ENCODE data around the gene KAZALD1. TPM values are rescaled to one million over a fixed set of nuclear protein-coding genes. Genes with fewer than 3 reads are reported as not detected.

Gene KAZALD1
- total RNA-seq, 2 donors from 2014 or later, result not detected

DNA sequence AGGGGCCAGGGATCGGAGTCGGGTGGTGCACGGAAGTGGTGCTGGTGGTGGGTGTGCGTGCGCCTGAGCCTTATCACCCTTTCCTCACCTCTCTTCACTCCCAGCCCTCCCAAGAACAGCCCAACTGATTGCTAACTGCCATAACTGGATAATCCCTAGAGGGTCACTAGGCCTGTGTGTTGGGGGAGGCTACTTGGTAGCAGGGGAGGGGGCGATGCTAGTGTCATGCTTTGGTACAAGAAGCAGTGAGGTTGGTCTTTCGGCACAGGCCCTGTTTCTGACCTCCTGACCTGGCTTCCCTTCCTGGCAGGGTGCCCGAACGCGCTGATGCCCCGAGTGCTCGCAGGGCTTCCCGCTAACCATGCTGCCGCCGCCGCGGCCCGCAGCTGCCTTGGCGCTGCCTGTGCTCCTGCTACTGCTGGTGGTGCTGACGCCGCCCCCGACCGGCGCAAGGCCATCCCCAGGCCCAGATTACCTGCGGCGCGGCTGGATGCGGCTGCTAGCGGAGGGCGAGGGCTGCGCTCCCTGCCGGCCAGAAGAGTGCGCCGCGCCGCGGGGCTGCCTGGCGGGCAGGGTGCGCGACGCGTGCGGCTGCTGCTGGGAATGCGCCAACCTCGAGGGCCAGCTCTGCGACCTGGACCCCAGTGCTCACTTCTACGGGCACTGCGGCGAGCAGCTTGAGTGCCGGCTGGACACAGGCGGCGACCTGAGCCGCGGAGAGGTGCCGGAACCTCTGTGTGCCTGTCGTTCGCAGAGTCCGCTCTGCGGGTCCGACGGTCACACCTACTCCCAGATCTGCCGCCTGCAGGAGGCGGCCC is 652 bp downstream of the KAZALD1 start:
- H3K4me3 Mint-ChIP-seq, result peak overlapping the region; percentile 85
- no peaks in the 10 kb centered on the region for H3K36me3 Mint-ChIP-seq (ENCODE audit: low read depth)
- peak; percentile 37 to 52 (median 43) for DNase-seq
- peaks cover 29% of the 10 kb centered on the region for H3K27me3 Mint-ChIP-seq
- no peak overlapping the region for H3K27ac Mint-ChIP-seq
- peak; percentile 47 for ATAC-seq
- no peaks in the 10 kb centered on the region for H3K9me3 ChIP-seq (ENCODE audit: control insufficient read depth, low read length, poor library complexity, severe bottlenecking)
- H3K4me1 Mint-ChIP-seq, result peaks cover 26% of the 10 kb centered on the region

DNA sequence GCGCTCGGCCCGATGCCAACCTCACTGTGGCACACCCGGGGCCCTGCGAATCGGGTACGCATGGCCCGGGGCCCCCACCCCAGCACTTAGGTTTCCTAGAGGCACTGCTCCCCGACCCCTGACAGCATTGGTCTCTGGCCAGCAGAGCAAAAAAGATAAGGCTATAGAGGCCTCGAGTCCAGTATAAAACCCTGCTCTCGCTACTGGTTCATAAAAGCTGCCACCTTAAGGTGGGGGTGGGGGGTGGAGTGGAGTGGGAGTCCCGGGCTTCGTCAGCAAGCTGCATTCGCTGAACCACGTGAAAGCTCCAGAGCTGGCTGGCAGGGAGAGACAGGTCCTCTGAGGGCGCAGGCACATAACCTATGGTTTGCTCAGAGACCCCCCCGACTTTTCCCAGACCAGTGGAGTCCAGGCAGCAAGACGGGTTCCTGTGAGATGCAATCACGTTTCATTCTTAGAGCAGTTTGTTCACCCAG is 1.3 kb downstream of the KAZALD1 start:
- DNase-seq, result no peak

DNA sequence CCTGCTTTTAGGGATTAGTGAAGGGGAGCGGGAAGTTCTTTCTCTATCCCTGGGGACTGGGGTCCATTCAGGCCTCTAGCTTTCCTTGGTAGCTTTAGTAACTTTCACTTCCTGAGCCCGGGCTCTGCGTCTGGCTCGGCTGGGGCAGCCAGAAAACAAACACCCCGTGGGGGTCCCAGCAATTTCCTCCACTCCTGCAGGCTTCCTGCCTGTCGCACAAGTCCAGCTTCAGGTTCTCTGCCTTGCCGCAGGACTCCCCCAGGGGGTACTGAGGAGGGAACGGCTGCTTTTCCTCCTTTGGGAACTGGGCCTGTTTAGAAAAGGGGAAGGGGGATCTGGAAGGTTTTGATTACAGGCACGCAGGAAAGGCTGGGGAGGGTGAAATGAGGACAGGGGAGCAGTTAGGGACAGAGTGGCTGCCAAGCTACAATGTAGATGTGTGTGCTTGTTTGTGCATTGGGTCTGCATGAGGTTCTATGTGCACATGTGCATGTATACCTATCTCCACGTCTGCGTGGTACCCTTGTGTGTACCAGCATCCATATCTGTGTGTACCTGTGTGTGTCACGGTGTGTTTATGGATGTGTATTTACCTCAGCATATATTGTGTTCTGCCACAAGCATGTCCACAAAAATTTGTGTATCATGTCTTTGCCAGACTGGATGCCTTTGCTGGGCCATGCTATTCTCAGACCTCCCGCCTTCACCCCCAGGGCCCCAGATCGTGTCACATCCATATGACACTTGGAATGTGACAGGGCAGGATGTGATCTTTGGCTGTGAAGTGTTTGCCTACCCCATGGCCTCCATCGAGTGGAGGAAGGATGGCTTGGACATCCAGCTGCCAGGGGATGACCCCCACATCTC is 2.0 kb downstream of the KAZALD1 start:
- peaks cover 29% of the 10 kb centered on the region for H3K27me3 Mint-ChIP-seq
- DNase-seq (no peak), ATAC-seq (no peak)
- peaks cover 30% of the 10 kb centered on the region for H3K4me1 Mint-ChIP-seq
- no peaks in the 10 kb centered on the region for H3K9me3 ChIP-seq (ENCODE audit: control insufficient read depth, low read length, poor library complexity, severe bottlenecking)
- no peak overlapping the region for H3K27ac Mint-ChIP-seq
- peak overlapping the region; percentile 33 for H3K4me3 Mint-ChIP-seq
- no peaks in the 10 kb centered on the region for H3K36me3 Mint-ChIP-seq (ENCODE audit: low read depth)

More for the DNA sequence above, 1.3 kb downstream of the KAZALD1 start:
- peaks cover 30% of the 10 kb centered on the region for H3K4me1 Mint-ChIP-seq
- H3K27ac Mint-ChIP-seq, result no peak overlapping the region
- H3K9me3 ChIP-seq (ENCODE audit: control insufficient read depth, low read length, poor library complexity, severe bottlenecking), result no peaks in the 10 kb centered on the region
- H3K4me3 Mint-ChIP-seq, result no peak overlapping the region
- no peak for ATAC-seq
- peaks cover 29% of the 10 kb centered on the region for H3K27me3 Mint-ChIP-seq
- no peaks in the 10 kb centered on the region for H3K36me3 Mint-ChIP-seq (ENCODE audit: low read depth)

DNA sequence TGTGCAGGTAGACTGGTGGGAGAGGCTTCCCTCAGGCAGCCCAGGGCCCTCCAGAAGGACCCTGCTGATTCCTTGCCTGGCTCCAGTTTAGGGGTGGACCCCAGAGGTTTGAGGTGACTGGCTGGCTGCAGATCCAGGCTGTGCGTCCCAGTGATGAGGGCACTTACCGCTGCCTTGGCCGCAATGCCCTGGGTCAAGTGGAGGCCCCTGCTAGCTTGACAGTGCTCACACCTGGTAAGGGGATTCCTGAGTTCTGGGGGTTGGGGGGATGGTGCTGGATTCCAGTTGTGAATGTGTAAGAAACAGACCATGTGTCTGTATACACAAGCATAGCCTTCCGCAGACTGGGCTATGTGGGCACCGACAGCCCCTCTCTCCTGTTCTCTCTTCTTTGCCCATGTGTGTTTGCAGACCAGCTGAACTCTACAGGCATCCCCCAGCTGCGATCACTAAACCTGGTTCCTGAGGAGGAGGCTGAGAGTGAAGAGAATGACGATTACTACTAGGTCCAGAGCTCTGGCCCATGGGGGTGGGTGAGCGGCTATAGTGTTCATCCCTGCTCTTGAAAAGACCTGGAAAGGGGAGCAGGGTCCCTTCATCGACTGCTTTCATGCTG is 2.7 kb downstream of the KAZALD1 start:
- no peak overlapping the region for H3K4me3 Mint-ChIP-seq

DNA sequence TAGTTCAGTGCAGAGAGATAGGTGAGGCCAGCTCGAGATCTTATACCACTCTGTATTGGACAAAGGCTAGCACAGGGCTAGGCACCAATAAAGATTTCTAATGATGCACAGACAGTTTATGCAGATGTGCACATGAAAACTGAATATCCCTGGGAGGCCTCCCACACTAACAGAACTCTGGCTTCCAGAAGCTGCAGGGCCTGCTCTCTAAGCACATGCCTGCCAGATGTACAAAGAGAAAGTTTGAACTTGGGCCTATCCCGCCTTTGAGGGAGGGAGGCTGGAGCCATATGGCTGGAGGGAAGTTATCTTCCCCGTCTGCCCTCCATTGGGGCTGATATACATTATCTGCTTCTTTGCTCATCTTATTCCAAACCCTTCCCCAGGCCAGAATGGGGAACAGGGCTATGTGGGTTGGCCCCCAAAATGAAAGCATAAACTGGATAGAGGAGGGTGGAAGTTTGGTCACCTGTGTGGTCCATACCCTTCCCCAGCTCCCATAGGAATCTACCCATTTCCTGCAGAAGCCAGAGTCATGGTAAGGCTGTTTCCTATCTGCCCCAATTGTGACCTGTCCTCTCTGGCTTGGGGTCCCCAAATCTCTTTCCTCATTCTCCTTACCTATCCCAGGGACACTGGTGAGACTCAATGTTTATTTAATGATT is 3.8 kb downstream of the KAZALD1 start:
- Mint-ChIP-seq H3K4me1 (peaks cover 24% of the 10 kb centered on the region), H3K27ac (no peak overlapping the region), H3K4me3 (peak overlapping the region; percentile 88), H3K36me3 (ENCODE audit: low read depth) (no peaks in the 10 kb centered on the region), H3K27me3 (peaks cover 29% of the 10 kb centered on the region)
- no peak for DNase-seq
- no peak for ATAC-seq
- no peaks in the 10 kb centered on the region for H3K9me3 ChIP-seq (ENCODE audit: control insufficient read depth, low read length, poor library complexity, severe bottlenecking)

More for the DNA sequence above, 2.7 kb downstream of the KAZALD1 start:
- Mint-ChIP-seq H3K27me3 (peaks cover 29% of the 10 kb centered on the region), H3K4me1 (peaks cover 30% of the 10 kb centered on the region), H3K36me3 (ENCODE audit: low read depth) (no peaks in the 10 kb centered on the region), H3K27ac (no peak overlapping the region)
- ATAC-seq (no peak), DNase-seq (no peak)
- no peaks in the 10 kb centered on the region for H3K9me3 ChIP-seq (ENCODE audit: control insufficient read depth, low read length, poor library complexity, severe bottlenecking)

DNA sequence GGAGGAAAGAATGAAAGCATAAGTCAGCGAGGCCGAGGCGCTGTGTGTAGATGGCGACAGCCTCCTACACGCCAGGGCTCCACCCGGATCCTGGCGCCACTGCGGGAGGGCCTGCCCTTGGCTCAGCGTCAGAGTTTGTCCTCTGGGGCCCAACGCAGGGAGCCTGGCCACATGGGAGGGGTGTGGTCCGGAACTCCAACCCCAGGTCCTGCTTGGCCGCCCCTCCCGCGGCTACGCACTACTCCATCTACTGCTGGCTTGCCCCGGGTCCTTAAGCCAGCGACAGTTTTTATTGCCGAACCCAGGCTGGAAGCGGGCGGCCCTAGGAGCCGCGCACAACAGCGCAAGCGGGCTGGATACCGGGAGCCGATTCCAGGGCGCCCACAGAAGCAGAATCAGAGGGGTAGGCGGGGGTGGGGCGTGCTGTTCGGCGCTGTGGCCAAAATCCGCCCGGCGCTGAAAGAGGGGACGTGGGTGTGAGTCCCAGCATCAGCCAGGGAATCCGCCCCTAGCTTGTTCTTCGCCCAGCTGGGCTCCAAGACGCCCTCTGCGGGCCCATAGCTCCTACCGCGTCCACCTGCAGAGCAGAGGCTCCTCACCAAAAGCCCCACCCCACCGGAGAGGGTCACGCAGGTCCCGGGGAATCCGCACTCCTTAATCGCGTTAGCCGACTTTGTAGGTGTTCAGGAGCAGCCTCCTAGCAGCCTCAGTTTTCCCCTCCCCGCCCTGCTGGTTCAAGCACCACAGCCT is 4.5 kb downstream of the KAZALD1 start:
- DNase-seq, result peak; percentile 20 to 36 (median 36)
- peak overlapping the region; percentile 88 for H3K4me3 Mint-ChIP-seq
- H3K36me3 Mint-ChIP-seq (ENCODE audit: low read depth), result no peaks in the 10 kb centered on the region
- H3K27me3 Mint-ChIP-seq, result peaks cover 29% of the 10 kb centered on the region
- peak; percentile 61 for ATAC-seq
- H3K9me3 ChIP-seq (ENCODE audit: control insufficient read depth, low read length, poor library complexity, severe bottlenecking), result no peaks in the 10 kb centered on the region
- H3K4me1 Mint-ChIP-seq, result peaks cover 22% of the 10 kb centered on the region
- H3K27ac Mint-ChIP-seq, result no peak overlapping the region

DNA sequence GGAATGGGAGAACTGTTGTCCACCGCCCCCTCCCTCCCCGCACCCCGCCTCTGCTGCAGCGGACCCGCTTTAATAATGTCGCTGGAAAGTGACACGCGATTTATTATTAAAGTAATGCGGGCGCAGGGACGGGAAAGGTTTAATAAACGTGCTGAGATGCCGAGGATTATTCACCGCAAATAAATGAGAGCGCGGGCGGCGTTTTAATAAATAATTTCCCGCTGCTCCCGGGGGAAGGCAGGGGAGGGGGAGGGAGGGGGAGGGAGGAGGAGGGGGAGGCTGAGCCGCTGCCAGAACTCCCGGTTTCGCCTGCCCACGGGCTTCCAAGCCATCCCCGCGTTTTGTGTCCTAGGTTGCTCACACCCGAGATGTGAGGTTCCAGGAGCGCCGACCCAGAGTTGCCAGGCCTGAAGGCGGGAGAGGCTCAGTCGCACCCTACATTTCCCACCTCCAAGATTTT is 5.1 kb downstream of the KAZALD1 start:
- no peaks in the 10 kb centered on the region for H3K36me3 Mint-ChIP-seq (ENCODE audit: low read depth)
- peaks cover 20% of the 10 kb centered on the region for H3K4me1 Mint-ChIP-seq
- ATAC-seq, result no peak
- H3K27me3 Mint-ChIP-seq, result peaks cover 36% of the 10 kb centered on the region
- H3K4me3 Mint-ChIP-seq, result peak overlapping the region; percentile 88
- no peak overlapping the region for H3K27ac Mint-ChIP-seq
- DNase-seq, result no peak
- no peaks in the 10 kb centered on the region for H3K9me3 ChIP-seq (ENCODE audit: control insufficient read depth, low read length, poor library complexity, severe bottlenecking)

GRCh38 chr10:101067356-101068083 is 5.7 kb downstream of the KAZALD1 start:
- Mint-ChIP-seq H3K27ac (no peak overlapping the region), H3K27me3 (peaks cover 41% of the 10 kb centered on the region)

DNA sequence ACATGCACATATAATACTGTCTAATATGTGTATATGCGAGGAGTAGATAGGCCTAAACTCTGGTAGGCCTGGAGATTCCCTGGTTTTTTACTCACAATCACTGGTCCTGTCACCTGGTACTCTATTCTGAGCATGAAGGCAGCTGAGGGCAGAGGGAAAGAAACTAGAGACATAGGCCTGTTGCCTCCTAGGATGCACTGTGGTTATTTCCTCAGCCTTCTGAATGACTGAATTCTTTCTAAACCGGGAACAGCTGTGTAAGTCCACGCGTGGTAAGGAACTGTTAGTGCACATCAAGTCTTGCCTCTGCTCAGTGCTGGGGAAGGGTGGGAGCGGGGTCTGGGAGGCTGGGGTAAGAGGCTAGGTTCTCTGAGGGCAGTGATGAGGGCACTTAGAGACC is 7.7 kb downstream of the KAZALD1 start:
- no peak for DNase-seq
- no peaks in the 10 kb centered on the region for H3K9me3 ChIP-seq (ENCODE audit: control insufficient read depth, low read length, poor library complexity, severe bottlenecking)
- ATAC-seq, result no peak
- H3K36me3 Mint-ChIP-seq (ENCODE audit: low read depth), result peaks cover 7% of the 10 kb centered on the region
- no peak overlapping the region for H3K27ac Mint-ChIP-seq
- H3K4me1 Mint-ChIP-seq, result peaks cover 18% of the 10 kb centered on the region
- peaks cover 49% of the 10 kb centered on the region for H3K27me3 Mint-ChIP-seq
- no peak overlapping the region for H3K4me3 Mint-ChIP-seq

More at GRCh38 chr10:101067356-101068083, 5.7 kb downstream of the KAZALD1 start:
- peaks cover 21% of the 10 kb centered on the region for H3K4me1 Mint-ChIP-seq
- DNase-seq, result peak; percentile 53 to 63 (median 56)
- H3K36me3 Mint-ChIP-seq (ENCODE audit: low read depth), result no peaks in the 10 kb centered on the region
- peak; percentile 78 for ATAC-seq
- H3K4me3 Mint-ChIP-seq, result peak overlapping the region; percentile 88
- H3K9me3 ChIP-seq (ENCODE audit: control insufficient read depth, low read length, poor library complexity, severe bottlenecking), result no peaks in the 10 kb centered on the region

DNA sequence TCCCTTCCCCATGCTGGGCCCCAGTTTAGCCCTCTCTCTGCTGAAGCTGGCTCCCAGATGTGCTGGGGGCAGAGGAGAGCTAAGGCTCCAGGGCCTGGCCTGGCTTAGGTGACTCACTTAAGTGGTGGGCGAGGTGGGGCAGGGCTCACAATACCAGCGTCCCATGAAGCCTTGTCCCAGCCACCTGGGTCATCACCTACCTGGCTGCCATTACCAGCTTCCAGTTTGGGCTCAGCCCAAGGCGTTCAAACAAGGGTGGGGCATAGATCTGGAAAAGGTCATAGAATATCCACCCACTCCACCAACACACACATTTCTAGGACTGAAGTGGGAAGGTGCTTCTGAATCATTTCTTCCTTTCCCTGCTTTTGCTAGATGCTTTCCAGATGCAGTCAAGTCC is 8.3 kb downstream of the KAZALD1 start:
- H3K9me3 ChIP-seq (ENCODE audit: control insufficient read depth, low read length, poor library complexity, severe bottlenecking), result no peaks in the 10 kb centered on the region
- Mint-ChIP-seq H3K27ac (no peak overlapping the region), H3K27me3 (peaks cover 46% of the 10 kb centered on the region), H3K4me3 (no peak overlapping the region), H3K4me1 (peaks cover 18% of the 10 kb centered on the region), H3K36me3 (ENCODE audit: low read depth) (peaks cover 7% of the 10 kb centered on the region)
- DNase-seq (no peak), ATAC-seq (no peak)

- no peaks in the 10 kb centered on the region for H3K9me3 ChIP-seq (ENCODE audit: control insufficient read depth, low read length, poor library complexity, severe bottlenecking)
- Mint-ChIP-seq H3K4me1 (peaks cover 16% of the 10 kb centered on the region), H3K4me3 (no peak overlapping the region), H3K36me3 (ENCODE audit: low read depth) (peaks cover 7% of the 10 kb centered on the region), H3K27ac (no peak overlapping the region), H3K27me3 (peaks cover 46% of the 10 kb centered on the region)
- DNase-seq (no peak), ATAC-seq (peak; percentile 42)
Observed at GRCh38 chr10:101071267-101071884, 9.6 kb downstream of the KAZALD1 start.
